Endothelial cell of umbilical vein (primary cell): ENCODE results near the gene CDK6. TPM values are rescaled to one million over a fixed set of nuclear protein-coding genes. Genes with fewer than 3 reads are reported as not detected.

ENCODE experiments used
- BruUV-seq: library from RNA; stranded (reverse); fragments of 400-500 nt; replicated peaks from 2 replicates; lab custom pipeline; 2021; lab: Mats Ljungman, UMichigan
- CTCF ChIA-PET: fragments of 300-600, 350-600 bp; sonication (Branson Sonifier 250); formaldehyde crosslinking; loops from one replicate; lab custom pipeline; 2021; ENCODE audit warnings: antibody characterized with exemption, inconsistent platforms; lab: Charles Lee
- POLR2A ChIA-PET: fragments of 300-600, 350-600 bp; sonication (Branson Sonifier 250); formaldehyde crosslinking; loops from one replicate; lab custom pipeline; 2021; ENCODE audit warnings: antibody characterized with exemption, inconsistent platforms; lab: Charles Lee
- DNase-seq: peaks from one replicate; pipeline ENCODE4 v3.0.0-alpha.2; 2011; ENCODE audit warnings: low read depth, low spot score
- FAIRE-seq: peaks from 2 replicates; lab custom pipeline; 2011; peaks lifted over from hg19 to GRCh38; lab: Jason Lieb, UNC
- H2AFZ ChIP-seq: 2 replicates; pipeline ENCODE4 v1.6.0; 2012; ENCODE audit warnings: low read depth, low read length, control low read depth, inconsistent platforms
- H3K27ac ChIP-seq: 2 replicates; pipeline ENCODE4 v1.5.1; 2011; ENCODE audit warnings: low read depth, mild to moderate bottlenecking, control low read depth, low read length, moderate library complexity; ENCODE audit not compliant: insufficient read depth
- H3K27me3 ChIP-seq, 2 experiments: 2 replicates each; pipeline versions ENCODE4 v1.6.0 to v1.6.1; 2011; ENCODE audit warnings: low read length in 2 of 2, mixed read lengths in 1 of 2; ENCODE audit not compliant: control insufficient read depth in 2 of 2, insufficient read depth in 2 of 2
- H3K36me3 ChIP-seq, 2 experiments: 2 replicates in 1 of 2; 3 replicates in 1 of 2; pipeline ENCODE4 v1.5.1; 2011; ENCODE audit warnings: low read length in 2 of 2, mild to moderate bottlenecking in 1 of 2, moderate library complexity in 1 of 2; ENCODE audit not compliant: control insufficient read depth in 2 of 2, insufficient read depth in 2 of 2; ENCODE audit errors: extremely low read depth in 1 of 2
- H3K4me1 ChIP-seq: 3 replicates; pipeline ENCODE4 v1.5.1; 2011; ENCODE audit warnings: mild to moderate bottlenecking, low read length; ENCODE audit not compliant: control insufficient read depth, insufficient read depth; ENCODE audit errors: extremely low read depth
- H3K4me2 ChIP-seq: 2 replicates; pipeline ENCODE4 v1.6.1; 2011; ENCODE audit warnings: low read length, control low read depth, mixed read lengths; ENCODE audit not compliant: insufficient read depth
- H3K4me3 ChIP-seq, 3 experiments: fragments of 200-600 bp in 1 of 3; sonication (generic), shearing (Covaris generic) in 1 of 3; replicated peaks in 1 of 3; 2 replicates each; pipeline ENCODE4 v1.5.1; 2011 to 2016; ENCODE audit warnings: control low read depth in 3 of 3, low read length in 3 of 3, mild to moderate bottlenecking in 2 of 3, inconsistent platforms in 1 of 3, low read depth in 1 of 3, moderate library complexity in 1 of 3; ENCODE audit not compliant: insufficient read depth in 1 of 3
- H3K79me2 ChIP-seq: 2 replicates; pipeline ENCODE4 v1.6.0; 2012; ENCODE audit warnings: low read length, inconsistent platforms; ENCODE audit not compliant: control insufficient read depth, insufficient read depth
- H3K9ac ChIP-seq: replicated peaks from 2 replicates; pipeline ENCODE3; 2011; ENCODE audit warnings: low read length, control low read depth; ENCODE audit not compliant: insufficient read depth; ENCODE audit errors: extremely low read depth
- H3K9me1 ChIP-seq: replicated peaks from 3 replicates; pipeline ENCODE4 v1.6.0; 2011; ENCODE audit warnings: mild to moderate bottlenecking, low read length; ENCODE audit not compliant: control insufficient read depth, insufficient read depth; ENCODE audit errors: extremely low read depth
- H3K9me3 ChIP-seq: replicated peaks from 2 replicates; pipeline ENCODE4 v1.5.1; 2012; ENCODE audit warnings: low read length, inconsistent platforms; ENCODE audit not compliant: control insufficient read depth, insufficient read depth
- H4K20me1 ChIP-seq: replicated peaks from 2 replicates; pipeline ENCODE3; 2011; ENCODE audit warnings: mild to moderate bottlenecking, low read length; ENCODE audit not compliant: control insufficient read depth, insufficient read depth; ENCODE audit errors: extremely low read depth
- FOS ChIP-seq: IDR thresholded peaks from 2 replicates; pipeline ENCODE4 v1.6.1; 2011; ENCODE audit warnings: mild to moderate bottlenecking, low read length, moderate library complexity, borderline replicate concordance; ENCODE audit not compliant: insufficient read depth
- GATA2 ChIP-seq: IDR thresholded peaks from 2 replicates; pipeline ENCODE4 v1.7.0; 2011; ENCODE audit warnings: low read depth, mild to moderate bottlenecking, moderate library complexity, mixed read lengths, low read length; ENCODE audit not compliant: insufficient read length, insufficient read depth
- JUN ChIP-seq: IDR thresholded peaks from 2 replicates; pipeline ENCODE4 v1.6.1; 2011; ENCODE audit warnings: borderline replicate concordance, low read depth; ENCODE audit not compliant: insufficient read length, insufficient read depth
- MYC ChIP-seq: IDR thresholded peaks from one replicate; pipeline ENCODE4 v1.6.1; 2011; ENCODE audit warnings: mild to moderate bottlenecking, low read depth, low read length
- POLR2A ChIP-seq: IDR thresholded peaks from 2 replicates; pipeline ENCODE4 v1.6.1; 2012; ENCODE audit warnings: low read depth, mild to moderate bottlenecking, control low read depth, low read length
- POLR2AphosphoS5 ChIP-seq: IDR thresholded peaks from 2 replicates; pipeline ENCODE4 v1.6.1; 2012; ENCODE audit warnings: low read depth, mild to moderate bottlenecking, control low read depth, low read length, moderate library complexity; ENCODE audit not compliant: insufficient read depth
- dilution Hi-C: fragments of 300-500 bp; cut with MboI; formaldehyde crosslinking; loops from one replicate; pipeline ENCODE4 v1.15.0; 2019; ENCODE audit warnings: low sequenced_read_pairs; ENCODE audit not compliant: extremely low pct_ligation_motif_present
- intact Hi-C: fragments of 100-400 bp; cut with micrococcal nuclease; formaldehyde crosslinking; loops from one replicate; pipeline ENCODE4 v1.10.0; 2022
- polyA plus RNA-seq, 4 experiments: library from polyadenylated mRNA; depleted of rRNA in 3 of 4; stranded (reverse) in 3 of 4; unstranded in 1 of 4; fragments of >200 nt; gene quantifications; 2 replicates each; pipeline versions ENCODE4 v1.2.1 to v1.2.3, GENCODE V29; 2011 to 2012; ENCODE audit warnings: missing spikeins in 1 of 4
- total RNA-seq: library from RNA; stranded (reverse); gene quantifications from 2 replicates; pipeline ENCODE4 v1.2.3, GENCODE V29; 2021
- TF ChIP-seq, protein P1 (sequence below): IDR thresholded peaks from 2 replicates; pipeline ENCODE4 v1.6.1; 2011; ENCODE audit not compliant: insufficient read depth, insufficient read length
- TF ChIP-seq, protein P2 (sequence below), 2 donors: IDR thresholded peaks; 1 replicate in 1 of 2; 2 replicates in 1 of 2; pipeline ENCODE4 v1.5.1; 2011; ENCODE audit warnings: low read length in 2 of 2, mild to moderate bottlenecking in 2 of 2, moderate library complexity in 2 of 2, control low read depth in 1 of 2, inconsistent platforms in 1 of 2, low read depth in 1 of 2; ENCODE audit not compliant: insufficient read depth in 1 of 2; ENCODE audit errors: extremely low read depth in 1 of 2

The CDK6 gene
- total and polyA plus RNA-seq, 2 donors (not counting 3 experiments of a cell fraction or from before 2014, with no cell fraction given) = 6.0 to 28.2 TPM

DNA sequence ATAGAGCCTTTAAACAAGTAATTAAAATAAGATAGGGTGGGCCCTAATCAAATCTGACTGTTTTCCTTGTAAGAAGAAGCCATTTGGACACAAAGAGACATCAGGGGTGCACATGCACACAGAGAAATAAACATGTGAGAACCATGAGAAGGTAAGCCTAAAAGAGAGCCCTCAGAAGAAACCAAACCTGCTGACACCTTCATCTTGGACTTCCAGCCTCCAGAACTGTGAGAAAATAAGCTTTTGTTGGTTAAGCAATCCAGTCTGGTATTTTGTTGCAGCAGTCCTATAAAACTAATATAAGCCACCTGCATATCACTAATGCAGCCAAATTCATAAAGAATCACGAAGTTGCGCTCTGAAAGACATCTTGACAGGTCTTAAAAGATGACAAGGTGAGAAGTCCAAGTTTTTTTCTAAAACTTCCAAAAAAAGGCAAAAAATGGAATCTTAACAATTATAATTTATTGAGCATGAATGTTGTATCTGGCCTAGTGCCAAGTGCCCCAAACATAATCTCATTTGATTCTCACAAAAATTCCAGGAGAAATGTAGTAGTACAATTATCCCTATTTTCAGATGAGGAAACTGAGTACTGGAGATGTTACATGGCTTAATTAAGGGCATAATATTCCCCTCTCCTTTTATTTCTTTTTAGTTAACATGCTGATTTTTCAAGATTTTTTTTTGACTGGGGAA, 211.9 kb downstream of the CDK6 start:
- DNase-seq = no peak
- intact Hi-C loops = loop anchor here (2.0 to 5.0 kb wide), 2 partner anchors 390 to 603 kb away; partner anchors contain the start of gene HEPACAM2
- no peaks in the 10 kb centered on the region for H4K20me1 ChIP-seq
- H3K9ac ChIP-seq = no peak overlapping the region
- no peak for FAIRE-seq
- BruUV-seq = no TSS peak
- H3K36me3 ChIP-seq = no peaks in the 10 kb centered on the region
- POLR2A ChIA-PET = interaction anchor here (0.7 kb wide), 1 partner anchor 61 kb away, joined by 5 read pairs; no protein-coding TSS in a partner anchor
- H3K4me2 ChIP-seq = no peak overlapping the region
- H3K4me3 ChIP-seq = no peak overlapping the region
- H3K27ac ChIP-seq = peak overlapping the region; percentile 80
- no peaks in the 10 kb centered on the region for H3K27me3 ChIP-seq
- no peaks in the 10 kb centered on the region for H3K79me2 ChIP-seq
- H3K4me1 ChIP-seq = peaks cover 35% of the 10 kb centered on the region
- CTCF ChIA-PET = interaction anchor here (1.1 to 5.4 kb wide), 4 partner anchors 14 to 208 kb away, joined by 4 to 52 read pairs (median 6); no protein-coding TSS in a partner anchor
- TF ChIP-seq MYC (no peak), JUN (no peak), POLR2AphosphoS5 (no peak), FOS (no peak), GATA2 (no peak), POLR2A (no peak)
- TF ChIP-seq, protein P1, sequence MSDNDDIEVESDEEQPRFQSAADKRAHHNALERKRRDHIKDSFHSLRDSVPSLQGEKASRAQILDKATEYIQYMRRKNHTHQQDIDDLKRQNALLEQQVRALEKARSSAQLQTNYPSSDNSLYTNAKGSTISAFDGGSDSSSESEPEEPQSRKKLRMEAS = no peak
- TF ChIP-seq, protein P2, sequence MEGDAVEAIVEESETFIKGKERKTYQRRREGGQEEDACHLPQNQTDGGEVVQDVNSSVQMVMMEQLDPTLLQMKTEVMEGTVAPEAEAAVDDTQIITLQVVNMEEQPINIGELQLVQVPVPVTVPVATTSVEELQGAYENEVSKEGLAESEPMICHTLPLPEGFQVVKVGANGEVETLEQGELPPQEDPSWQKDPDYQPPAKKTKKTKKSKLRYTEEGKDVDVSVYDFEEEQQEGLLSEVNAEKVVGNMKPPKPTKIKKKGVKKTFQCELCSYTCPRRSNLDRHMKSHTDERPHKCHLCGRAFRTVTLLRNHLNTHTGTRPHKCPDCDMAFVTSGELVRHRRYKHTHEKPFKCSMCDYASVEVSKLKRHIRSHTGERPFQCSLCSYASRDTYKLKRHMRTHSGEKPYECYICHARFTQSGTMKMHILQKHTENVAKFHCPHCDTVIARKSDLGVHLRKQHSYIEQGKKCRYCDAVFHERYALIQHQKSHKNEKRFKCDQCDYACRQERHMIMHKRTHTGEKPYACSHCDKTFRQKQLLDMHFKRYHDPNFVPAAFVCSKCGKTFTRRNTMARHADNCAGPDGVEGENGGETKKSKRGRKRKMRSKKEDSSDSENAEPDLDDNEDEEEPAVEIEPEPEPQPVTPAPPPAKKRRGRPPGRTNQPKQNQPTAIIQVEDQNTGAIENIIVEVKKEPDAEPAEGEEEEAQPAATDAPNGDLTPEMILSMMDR (IDR thresholded peaks at IDR 0.05; ENCODE audit: extremely low read depth in 1 of 2, insufficient read depth in 1 of 2, low read depth in 1 of 2, low read length in 2 of 2) = no peak
- dilution Hi-C loops = no loop called here
- no peaks in the 10 kb centered on the region for H3K9me1 ChIP-seq
- H2AFZ ChIP-seq = no peak overlapping the region
- H3K9me3 ChIP-seq = no peaks in the 10 kb centered on the region
